ENCODE data around the gene TDG.

- TF ChIP-seq GATA3 (IDR thresholded peaks at IDR 0.05; ENCODE audit: low read depth, low read length) (no peak), GATA2 (IDR thresholded peaks at IDR 0.05; ENCODE audit: low read depth, low read length) (no peak)
These were observed 28.6 kb downstream of the TDG start for GRCh38 chr12:103994235-103994634.
